ENCODE results near the gene SASH1. TPM values are rescaled to one million over a fixed set of nuclear protein-coding genes. Genes with fewer than 3 reads are reported as not detected.

Gene SASH1
- total RNA-seq, 1 experiment from 2014 or later = 11.7 TPM

GRCh38 chr6:148471624-148472159, 129.1 kb downstream of the SASH1 start:
- ChIA-PET CTCF (no interaction called here), POLR2A (no interaction called here), RAD21 (ENCODE audit: low non-redundant PET in 1 of 2, low total read pairs in 2 of 2, uncharacterized antibody in 2 of 2, unreplicated experiment in 2 of 2) (no interaction called here)
- H3K9me2 ChIP-seq (ENCODE audit: insufficient read depth) = no peaks in the 10 kb centered on the region
- no peak overlapping the region for H3K27ac ChIP-seq (ENCODE audit: low read depth, low read length)
- H2AFZ ChIP-seq (ENCODE audit: low read depth, low read length, poor library complexity, severe bottlenecking) = no peak overlapping the region
- no peak overlapping the region for H3K4me3 ChIP-seq (replicated peaks in 1 of 2; ENCODE audit: low read depth in 1 of 2, low read length in 2 of 2)
- H4K20me1 ChIP-seq (ENCODE audit: insufficient read depth) = no peaks in the 10 kb centered on the region
- no peak for DNase-seq (ENCODE audit: low read depth, low spot score)
- no peaks in the 10 kb centered on the region for H3K4me1 ChIP-seq (ENCODE audit: control insufficient read depth in 1 of 2, insufficient read depth in 2 of 2, low read length in 2 of 2)
- H3K9ac ChIP-seq (ENCODE audit: low read length) = no peak overlapping the region
- no peak for ATAC-seq
- H3K79me2 ChIP-seq (ENCODE audit: insufficient read depth, low read length) = no peaks in the 10 kb centered on the region
- TF ChIP-seq CEBPB (IDR thresholded peaks at IDR 0.05; ENCODE audit: low read depth) = no peak
- TF ChIP-seq JUND (IDR thresholded peaks at IDR 0.05) = no peak
- TF ChIP-seq MAX (IDR thresholded peaks at IDR 0.05) = no peak
- TF ChIP-seq CBX3 (IDR thresholded peaks at IDR 0.05; ENCODE audit: low read depth) = no peak
- TF ChIP-seq ZBTB33 (IDR thresholded peaks at IDR 0.05; ENCODE audit: extremely low read depth, insufficient replicate concordance, low read length) = no peak
- TF ChIP-seq POLR2A (IDR thresholded peaks at IDR 0.05; ENCODE audit: borderline replicate concordance, extremely low read depth, insufficient read depth, insufficient read length) = no peak
- no peak for TF ChIP-seq EZH2 (IDR thresholded peaks at IDR 0.05)
- TF ChIP-seq ATF3 (IDR thresholded peaks at IDR 0.05) = no peak
- no peaks in the 10 kb centered on the region for H3K27me3 ChIP-seq (ENCODE audit: insufficient read depth, low read length)
- intact Hi-C loops (cut with micrococcal nuclease) = no loop called here
- H3K4me2 ChIP-seq (ENCODE audit: low read length) = no peak overlapping the region
- H3K36me3 ChIP-seq (ENCODE audit: control insufficient read depth in 1 of 2, insufficient read depth in 2 of 2, low read length in 2 of 2) = no peaks in the 10 kb centered on the region
- H3K9me3 ChIP-seq (ENCODE audit: control insufficient read depth in 1 of 2, insufficient read depth in 1 of 2, low read depth in 1 of 2, low read length in 2 of 2) = no peaks in the 10 kb centered on the region
- no TSS peak for BruUV-seq (replicated peaks)
